PC-3 (cell line): ENCODE measurements around the gene ZNF512B. TPM values are rescaled to one million over a fixed set of nuclear protein-coding genes. Genes with fewer than 3 reads are reported as not detected.

ENCODE experiments used
- ATAC-seq: fragments of 200-7000 bp; cut with Tn5 transposase; 2 replicates; pipeline ENCODE4 v1.9.1; 2020; ENCODE audit warnings: mild to moderate bottlenecking, moderate library complexity
- BruUV-seq: library from RNA; stranded (reverse); fragments of 400-500 nt; replicated peaks from 2 replicates; lab custom pipeline; 2021; lab: Mats Ljungman, UMichigan
- CTCF ChIA-PET: fragments of 300-600 bp; sonication (Branson Sonifier 250); formaldehyde crosslinking; loops from one replicate; lab custom pipeline; 2022; ENCODE audit warnings: antibody characterized with exemption; lab: Charles Lee
- POLR2A ChIA-PET: fragments of 300-600 bp; sonication (Branson Sonifier 250); formaldehyde crosslinking; loops from one replicate; lab custom pipeline; 2022; ENCODE audit warnings: antibody characterized with exemption; ENCODE audit not compliant: unreplicated experiment; lab: Charles Lee
- DNase-seq: peaks from one replicate; pipeline ENCODE4 v3.0.0-alpha.2; 2015
- H2AFZ ChIP-seq: fragments of 300-600 bp; sonication (generic); 2 replicates; pipeline ENCODE4 v1.6.0; 2016; ENCODE audit warnings: antibody characterized with exemption, low read length
- H3F3A ChIP-seq: fragments of 300-600 bp; sonication (generic); one replicate; pipeline ENCODE4 v1.6.0; 2017; ENCODE audit warnings: antibody characterized with exemption, low read length, control low read depth, mild to moderate bottlenecking; ENCODE audit not compliant: unreplicated experiment
- H3K27ac ChIP-seq: fragments of 300-600 bp; sonication (generic); 2 replicates; pipeline ENCODE4 v1.5.1; 2016; ENCODE audit warnings: mild to moderate bottlenecking, low read length
- H3K27me3 ChIP-seq: fragments of 300-600 bp; sonication (generic); 2 replicates; pipeline ENCODE4 v1.6.1; 2016; ENCODE audit warnings: low read length, mixed read lengths
- H3K36me3 ChIP-seq: fragments of 300-600 bp; sonication (generic); 2 replicates; pipeline ENCODE4 v1.6.1; 2016; ENCODE audit warnings: low read depth, mixed run types, low read length, mixed read lengths
- H3K4me1 ChIP-seq: fragments of 300-600 bp; sonication (generic); 2 replicates; pipeline ENCODE4 v1.5.1; 2016; ENCODE audit warnings: low read length; ENCODE audit not compliant: insufficient read depth
- H3K4me2 ChIP-seq: fragments of 300-600 bp; sonication (generic); 2 replicates; pipeline ENCODE4 v1.6.0; 2016; ENCODE audit warnings: low read length
- H3K4me3 ChIP-seq: fragments of 300-600 bp; sonication (generic); 2 replicates; pipeline ENCODE4 v1.5.1; 2016; ENCODE audit warnings: mild to moderate bottlenecking, low read length, mixed read lengths
- H3K79me2 ChIP-seq: fragments of 300-600 bp; sonication (generic); 2 replicates; pipeline ENCODE4 v1.6.1; 2017; ENCODE audit warnings: low read length, mixed read lengths
- H3K9ac ChIP-seq: fragments of 300-600 bp; sonication (generic); 2 replicates; pipeline ENCODE4 v1.6.0; 2016; ENCODE audit warnings: mild to moderate bottlenecking, low read length
- H3K9me2 ChIP-seq: fragments of 300-600 bp; sonication (generic); replicated peaks from 2 replicates; pipeline ENCODE4 v1.6.1; 2016; ENCODE audit warnings: mixed run types, low read length, mixed read lengths
- H3K9me3 ChIP-seq: fragments of 300-600 bp; sonication (generic); 2 replicates; pipeline ENCODE4 v1.6.1; 2016; ENCODE audit warnings: low read length, mixed read lengths
- H4K20me1 ChIP-seq: fragments of 300-600 bp; sonication (generic); 2 replicates; pipeline ENCODE4 v1.6.1; 2016; ENCODE audit warnings: low read length, mixed read lengths
- CTCF ChIP-seq: fragments of 300-600 bp; sonication (generic); conservative IDR thresholded peaks from 2 replicates; pipeline ENCODE4 v1.5.1; 2017; ENCODE audit warnings: antibody characterized with exemption, low read depth, mild to moderate bottlenecking, low read length
- EZH2 ChIP-seq: fragments of 300-600 bp; sonication (generic); IDR thresholded peaks from one replicate; pipeline ENCODE4 v1.6.1; 2017; ENCODE audit warnings: antibody characterized with exemption, mild to moderate bottlenecking, low read length; ENCODE audit not compliant: unreplicated experiment
- EZH2phosphoT487 ChIP-seq: fragments of 300-600 bp; sonication (generic); IDR thresholded peaks from 2 replicates; pipeline ENCODE4 v1.6.1; 2018; ENCODE audit warnings: mild to moderate bottlenecking, antibody characterized with exemption, low read length, borderline replicate concordance
- intact Hi-C: fragments of 100-400 bp; cut with micrococcal nuclease; formaldehyde crosslinking; loops from 2 replicates; pipeline ENCODE4 v1.9.0; 2023
- total RNA-seq: library from RNA; depleted of rRNA; stranded (reverse); fragments of >200 nt; gene quantifications from 2 replicates; pipeline ENCODE4 v1.2.3, GENCODE V29; 2014

The ZNF512B gene
- total RNA-seq, 1 experiment from 2014 or later, result 18.0 TPM

- Histone ChIP-seq H4K20me1 (no peaks in the 10 kb centered on the region), H3K4me3 (no peak overlapping the region), H3K9me3 (no peaks in the 10 kb centered on the region), H3K4me1 (peaks cover 5% of the 10 kb centered on the region; the same call in 1 of the 2 replicates), H3K79me2 (peaks cover 15% of the 10 kb centered on the region), H3K9ac (no peak overlapping the region), H3K4me2 (no peak overlapping the region), H3K9me2 (no peaks in the 10 kb centered on the region), H3K27ac (no peak overlapping the region), H2AFZ (no peak overlapping the region), H3F3A (no peaks in the 10 kb centered on the region), H3K27me3 (no peaks in the 10 kb centered on the region), H3K36me3 (no peaks in the 10 kb centered on the region)
- ATAC-seq, result no peak
- POLR2A ChIA-PET, result no interaction called here
- CTCF ChIA-PET, result no interaction called here
- intact Hi-C loops, result loop anchor here (5.0 kb wide), 1 partner anchor 99 kb away; no protein-coding TSS in a partner anchor
- no TSS peak for BruUV-seq
- TF ChIP-seq CTCF, result no peak
- TF ChIP-seq EZH2phosphoT487, result no peak
- no peak for TF ChIP-seq EZH2
- DNase-seq, result no peak
These were observed 1.1 kb upstream of the ZNF512B start for GRCh38 chr20:63970714-63971431.

GRCh38 chr20:63968928-63969760 is 586 bp downstream of the ZNF512B start:
- peak overlapping the region; percentile 97 for H3K4me2 ChIP-seq
- no peak overlapping the region; the same call in 1 of the 2 replicates for H2AFZ ChIP-seq
- H3K27ac ChIP-seq, result no peak overlapping the region
- no peaks in the 10 kb centered on the region for H4K20me1 ChIP-seq
- no peaks in the 10 kb centered on the region for H3K36me3 ChIP-seq
- BruUV-seq, result no TSS peak
- H3K27me3 ChIP-seq, result no peaks in the 10 kb centered on the region
- no peak for TF ChIP-seq EZH2
- no peak for TF ChIP-seq CTCF
- no peak for TF ChIP-seq EZH2phosphoT487
- CTCF ChIA-PET, result no interaction called here
- H3K4me3 ChIP-seq, result peak overlapping the region; percentile 84
- ATAC-seq (peak; percentile 3), DNase-seq (no peak)
- intact Hi-C loops, result no loop called here
- peaks cover 5% of the 10 kb centered on the region; the same call in 1 of the 2 replicates for H3K4me1 ChIP-seq
- H3F3A ChIP-seq, result no peaks in the 10 kb centered on the region
- H3K79me2 ChIP-seq, result peaks cover 15% of the 10 kb centered on the region
- POLR2A ChIA-PET, result no interaction called here
- peak overlapping the region; percentile 88 for H3K9ac ChIP-seq
- no peaks in the 10 kb centered on the region for H3K9me2 ChIP-seq
- no peaks in the 10 kb centered on the region for H3K9me3 ChIP-seq
